HG03354 (cell line): ENCODE data around the gene SPTBN5.

Experiments
- ATAC-seq: cut with Tn5 transposase; IDR thresholded peaks from one replicate; pipeline ENCODE4 v1.9.1; 2021; ENCODE audit warnings: mild to moderate bottlenecking; ENCODE audit not compliant: unreplicated experiment, poor library complexity, severe bottlenecking

The SPTBN5 gene

DNA sequence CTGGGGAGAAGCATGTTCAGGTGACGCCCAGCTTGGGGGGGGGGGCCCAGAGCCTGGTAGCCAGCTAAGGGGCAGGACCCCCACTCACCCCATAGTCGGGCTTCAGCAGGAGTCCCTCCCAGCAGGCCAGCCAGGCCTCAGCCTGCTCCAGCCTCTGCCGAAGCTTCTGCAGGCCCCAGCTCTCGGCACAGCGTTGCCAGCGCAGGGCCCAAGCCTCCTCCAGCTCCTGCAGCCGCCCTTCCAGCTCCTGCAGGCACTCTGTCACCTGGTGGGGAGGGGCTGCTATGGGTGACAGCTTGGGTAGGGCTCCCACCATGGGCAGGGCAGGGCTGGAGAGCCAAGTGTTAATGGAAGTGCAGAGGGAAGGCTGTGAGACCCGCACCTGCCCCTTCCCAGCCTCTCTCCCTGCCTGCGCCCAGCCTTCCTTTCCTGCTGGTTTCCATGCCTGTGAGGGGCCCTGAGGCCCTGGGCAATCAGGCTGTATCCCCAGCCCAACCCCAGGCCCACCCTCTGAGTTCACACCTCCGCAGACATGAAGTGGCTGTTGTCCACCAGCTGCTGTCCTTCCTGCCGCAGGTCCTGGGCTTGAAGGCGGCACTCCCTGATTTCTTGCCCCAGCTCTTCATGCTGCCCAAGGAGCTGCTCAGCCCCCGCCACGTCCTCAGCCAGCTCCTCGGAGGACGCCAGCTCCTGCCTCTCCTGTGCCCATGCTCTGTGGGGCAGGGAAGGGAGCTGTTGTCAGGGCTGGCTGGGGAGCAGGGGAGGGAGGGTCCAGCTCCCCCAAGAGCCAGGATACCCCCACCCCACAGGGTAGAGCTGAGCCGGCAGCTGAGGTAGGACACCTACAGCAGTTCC is 40.9 kb downstream of the SPTBN5 start:
- ATAC-seq: no peak

DNA sequence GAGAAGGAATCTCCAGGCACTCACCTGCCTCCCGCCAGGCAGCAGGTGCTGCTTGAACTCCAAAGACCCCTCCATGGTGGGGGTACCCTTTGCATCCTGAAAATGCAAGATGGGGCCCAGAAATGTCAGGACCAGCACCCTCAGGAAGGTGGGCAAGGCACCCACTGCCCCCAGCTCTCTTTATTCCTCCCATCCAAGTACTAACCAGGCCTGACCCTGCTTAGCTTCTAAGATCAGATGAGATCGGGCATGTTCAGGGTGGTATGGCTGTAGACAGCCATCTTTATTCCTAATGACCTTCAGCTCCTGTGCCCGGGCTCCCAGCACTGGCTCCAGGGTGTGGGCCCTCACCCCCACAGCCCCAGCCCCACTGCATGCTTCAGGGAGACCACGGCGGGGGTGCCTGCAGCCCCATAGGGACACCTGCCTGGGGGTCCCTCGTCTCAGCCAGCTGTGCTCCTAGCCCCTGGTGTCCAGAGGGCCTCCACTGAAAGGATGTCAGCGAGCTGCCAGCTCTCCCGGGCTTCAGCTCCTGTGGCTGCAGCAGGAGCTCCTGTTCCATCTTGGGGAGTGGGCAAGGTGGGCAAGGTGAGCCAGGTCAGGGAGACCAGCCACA is 42.0 kb downstream of the SPTBN5 start:
- no peak for ATAC-seq

DNA sequence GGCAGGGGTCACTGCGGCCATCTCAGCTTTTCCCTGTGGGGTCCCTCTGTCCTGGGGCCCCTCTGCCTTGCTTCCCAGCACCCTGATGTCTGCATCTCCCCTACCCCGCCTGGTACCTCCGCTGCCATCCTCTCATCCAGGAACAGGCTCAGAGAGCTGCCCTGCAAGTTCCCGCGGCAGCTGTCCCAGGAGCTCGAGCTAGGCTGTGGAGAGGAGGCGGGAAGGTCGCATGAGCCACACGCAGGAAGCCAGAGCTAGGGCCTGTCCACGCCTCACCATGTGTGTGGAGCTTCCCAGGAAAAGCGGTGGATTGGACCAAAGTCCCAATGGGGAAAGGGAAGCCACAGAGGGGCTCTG is 42.7 kb downstream of the SPTBN5 start:
- no peak for ATAC-seq

DNA sequence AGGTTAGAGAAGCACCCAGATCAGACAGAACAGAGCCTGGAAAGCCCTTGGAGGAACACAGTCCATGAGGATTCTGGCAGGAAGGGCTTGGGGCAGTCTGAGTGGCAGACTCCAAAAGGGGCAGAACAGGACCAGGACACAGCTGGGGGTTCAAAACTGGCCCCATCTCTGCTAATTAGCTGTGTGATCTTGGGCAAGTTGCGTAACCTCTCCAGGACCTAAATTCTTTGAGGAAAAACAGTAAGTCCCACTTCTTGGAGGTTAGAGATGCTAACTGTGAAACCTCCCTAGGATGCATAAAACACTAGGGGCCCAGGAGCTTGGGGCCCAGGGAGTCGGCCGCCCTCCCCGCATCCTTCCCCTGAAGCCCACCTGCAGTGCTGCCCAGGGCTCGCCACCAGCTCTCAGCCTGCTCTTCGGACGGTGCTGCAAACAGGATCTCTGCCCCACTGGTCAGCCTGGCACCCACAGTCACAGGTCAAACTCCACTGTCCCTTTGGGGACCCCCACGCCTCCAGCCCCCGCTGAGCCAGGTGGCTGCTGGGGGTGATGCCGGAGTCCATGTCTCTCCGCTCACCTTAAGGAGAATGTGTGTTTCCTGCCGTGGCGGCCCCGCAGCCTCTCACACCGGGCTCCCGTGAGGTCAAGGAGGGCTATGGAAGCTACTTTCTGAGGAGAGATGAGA is 43.2 kb downstream of the SPTBN5 start:
- no peak for ATAC-seq

DNA sequence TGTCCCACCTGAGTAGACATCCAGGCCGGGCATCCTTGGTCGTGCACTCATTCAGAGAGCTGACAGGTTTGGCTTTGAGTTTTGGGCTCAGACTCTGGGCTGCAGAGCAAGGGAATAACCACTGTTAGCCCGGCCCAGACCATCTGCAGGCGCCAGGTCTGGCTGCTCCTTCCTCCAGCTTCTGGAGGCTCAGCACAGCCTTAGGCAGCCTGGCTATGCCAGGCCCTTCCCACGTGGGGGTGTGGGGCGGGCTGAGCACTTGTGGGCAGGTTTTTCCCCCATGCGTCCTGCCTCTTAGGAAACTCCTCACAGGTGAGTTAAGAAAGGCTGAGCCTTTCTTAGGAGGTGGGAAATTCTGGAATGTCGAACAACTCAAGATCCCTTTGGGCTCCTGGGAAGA is 44.0 kb downstream of the SPTBN5 start:
- ATAC-seq: no peak

DNA sequence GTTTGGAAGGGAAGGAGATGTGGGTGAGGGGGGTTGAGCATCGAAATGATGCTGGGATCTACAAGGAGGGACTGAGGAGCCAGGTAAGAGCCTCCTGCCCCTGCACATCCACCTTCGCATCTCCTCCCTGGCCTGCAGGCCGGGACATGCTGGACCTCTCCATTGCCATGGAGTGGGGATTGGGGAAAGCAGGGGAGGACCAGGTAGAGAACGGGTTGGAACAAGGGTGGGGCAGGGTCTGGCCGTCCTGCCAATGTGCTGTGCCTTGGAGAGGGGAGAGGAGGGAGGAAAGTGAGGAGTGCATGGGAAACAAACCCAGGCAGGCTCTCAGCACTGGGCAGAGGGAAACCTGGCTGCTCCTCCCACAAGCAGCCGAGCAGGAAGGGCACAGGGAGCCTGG is 44.6 kb downstream of the SPTBN5 start:
- ATAC-seq: no peak

DNA sequence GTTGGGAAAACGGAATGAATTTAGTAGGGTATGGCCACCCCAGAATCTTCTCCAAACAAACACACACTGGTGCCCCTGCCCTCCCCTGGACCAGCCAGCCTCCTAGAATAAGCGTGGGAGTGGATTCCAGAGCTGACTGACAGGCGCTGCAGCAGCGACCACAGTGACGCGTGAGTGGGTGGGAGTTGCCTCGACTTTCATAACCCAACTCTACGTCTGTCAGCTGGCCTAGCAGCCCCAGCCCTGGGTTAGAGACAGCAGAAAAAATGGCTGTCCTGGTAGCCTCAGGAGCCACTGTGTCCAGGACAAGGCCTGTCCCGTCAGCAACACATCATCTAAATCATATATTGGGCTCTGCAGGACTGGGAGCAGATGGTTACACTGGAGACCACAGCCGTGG is 45.2 kb downstream of the SPTBN5 start:
- no peak for ATAC-seq

DNA sequence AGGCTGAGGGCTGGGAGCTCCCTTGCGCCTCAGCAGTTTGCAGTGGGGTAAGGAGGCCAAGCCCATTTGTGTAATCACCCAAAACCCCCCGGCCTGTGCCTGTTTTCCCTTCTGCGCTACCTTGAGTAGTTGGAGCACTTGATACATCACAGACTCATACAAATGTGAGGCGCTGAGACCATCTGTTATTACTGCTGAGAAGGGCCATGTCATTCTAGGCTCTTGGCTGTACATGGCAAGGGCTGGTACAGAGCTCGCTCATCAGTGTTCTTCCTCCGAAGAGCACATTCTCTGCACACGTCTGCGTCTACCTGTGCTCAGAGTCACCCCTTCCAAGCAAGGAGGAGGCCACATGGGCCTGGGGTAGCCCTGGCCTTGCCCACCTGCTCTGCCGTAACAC is 45.9 kb downstream of the SPTBN5 start:
- ATAC-seq: no peak

DNA sequence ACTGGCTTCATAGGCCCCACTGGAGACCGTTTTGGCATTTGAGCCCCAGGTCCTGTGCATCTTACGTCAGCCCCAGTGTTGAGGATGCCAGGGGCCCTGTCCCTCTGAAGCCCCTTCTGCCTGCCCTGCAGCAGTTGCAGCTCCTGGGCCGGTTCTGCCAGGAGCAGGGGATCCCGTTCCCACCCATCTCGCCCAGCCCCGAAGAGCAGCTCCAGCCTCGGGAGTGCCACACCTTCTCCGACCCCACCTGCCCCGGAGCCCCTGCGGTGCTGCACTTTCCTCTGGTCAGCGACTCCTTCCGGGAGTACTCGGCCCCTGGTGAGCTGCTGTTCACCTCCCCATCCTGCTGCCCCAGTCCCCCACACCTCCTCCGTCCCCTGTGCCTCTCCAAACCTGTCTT is 46.6 kb downstream of the SPTBN5 start:
- ATAC-seq: no peak

DNA sequence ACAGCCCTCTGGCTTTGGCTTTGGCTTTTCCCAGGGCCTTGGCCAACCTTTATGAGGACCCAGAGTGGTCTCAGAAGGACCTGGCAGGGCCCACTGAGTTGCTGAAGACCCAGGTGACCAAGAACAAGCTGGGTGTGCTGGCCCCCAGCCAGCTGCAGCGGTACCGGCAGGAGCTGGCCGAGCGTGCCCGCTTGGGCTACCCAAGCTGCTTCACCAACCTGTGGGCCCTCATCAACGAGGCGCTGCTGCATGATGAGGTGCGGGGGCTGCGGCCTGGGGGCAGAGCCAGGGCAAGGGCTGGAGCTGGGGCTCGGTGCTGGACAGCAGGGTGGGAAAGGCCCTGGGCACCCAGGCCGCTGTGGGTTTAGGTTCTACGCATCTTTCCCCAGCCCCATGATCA is 49.0 kb downstream of the SPTBN5 start:
- no peak for ATAC-seq

DNA sequence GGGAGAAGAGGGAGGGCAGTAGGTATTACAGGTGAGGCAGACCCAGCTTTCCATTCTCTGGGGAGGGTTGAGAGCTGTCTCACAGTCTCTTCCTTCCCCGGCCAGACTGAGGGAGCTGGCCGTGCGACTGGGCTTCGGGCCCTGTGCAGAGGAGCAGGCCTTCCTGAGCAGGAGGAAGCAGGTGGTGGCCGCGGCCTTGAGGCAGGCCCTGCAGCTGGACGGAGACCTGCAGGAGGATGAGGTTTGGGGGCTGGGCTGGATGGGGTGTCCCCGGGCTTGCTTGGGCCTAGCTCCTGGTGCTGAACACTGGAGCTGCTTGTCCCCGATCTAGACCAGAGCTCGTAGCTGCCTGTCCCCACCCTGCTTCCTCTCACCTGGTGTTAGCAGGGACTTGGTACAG is 50.3 kb downstream of the SPTBN5 start:
- ATAC-seq: no peak

DNA sequence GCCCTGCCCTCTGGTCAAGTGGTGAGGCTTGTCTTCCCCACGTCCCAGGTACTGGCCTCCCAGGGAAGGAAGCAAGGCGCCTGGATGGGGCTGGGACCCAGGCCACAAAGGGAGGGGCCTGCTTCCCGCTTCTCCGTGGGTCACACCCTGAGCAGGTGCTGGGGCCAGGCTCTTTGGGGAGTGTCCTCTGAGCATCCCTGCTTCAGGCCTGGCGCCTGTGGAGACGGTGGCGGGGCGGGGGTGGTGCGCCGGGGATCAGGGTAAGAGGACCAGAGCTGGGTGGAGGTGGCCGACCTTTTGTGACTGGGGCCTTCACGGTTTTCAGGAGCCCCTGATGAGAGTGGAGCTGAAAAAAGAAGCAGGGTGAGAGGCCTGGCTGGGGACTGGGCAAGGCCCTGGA is 51.6 kb downstream of the SPTBN5 start:
- ATAC-seq: no peak

DNA sequence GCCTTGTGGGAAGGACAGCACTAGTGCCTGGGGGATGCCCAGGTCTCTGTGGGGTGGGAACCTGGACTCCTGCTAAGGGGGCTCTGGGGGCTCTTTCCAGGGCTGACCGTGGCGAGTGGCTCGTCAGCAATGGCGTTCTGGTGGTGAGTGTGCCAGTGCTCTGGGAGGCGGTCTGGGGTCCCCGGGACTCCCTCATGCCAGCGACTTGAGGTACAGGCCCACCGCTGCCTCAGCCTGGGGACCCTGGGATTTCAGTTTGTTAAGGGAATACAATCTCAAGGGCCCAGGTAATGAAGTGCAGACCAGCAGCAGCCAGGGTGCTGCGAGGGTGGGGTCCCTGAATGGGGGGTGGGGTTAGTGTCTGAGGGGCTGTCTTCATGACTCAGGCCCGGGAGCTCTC is 52.7 kb downstream of the SPTBN5 start:
- no peak for ATAC-seq

DNA sequence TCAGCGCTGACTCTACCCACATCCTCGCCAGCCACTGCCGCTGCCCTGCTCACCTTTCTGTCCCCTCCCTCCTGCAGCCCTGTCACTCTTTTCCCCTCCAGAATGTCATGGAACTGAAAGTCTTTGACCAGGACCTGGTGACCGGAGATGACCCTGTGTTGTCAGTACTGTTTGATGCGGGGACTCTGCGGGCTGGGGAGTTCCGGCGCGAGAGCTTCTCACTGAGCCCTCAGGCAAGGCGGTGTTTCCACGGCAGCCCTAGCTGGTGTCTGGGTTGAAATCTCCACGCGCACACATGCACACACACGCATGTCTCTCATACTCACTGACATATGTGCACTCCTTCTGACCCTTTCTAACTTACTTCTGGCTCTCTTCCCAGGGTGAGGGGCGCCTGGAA is 53.2 kb downstream of the SPTBN5 start:
- no peak for ATAC-seq

DNA sequence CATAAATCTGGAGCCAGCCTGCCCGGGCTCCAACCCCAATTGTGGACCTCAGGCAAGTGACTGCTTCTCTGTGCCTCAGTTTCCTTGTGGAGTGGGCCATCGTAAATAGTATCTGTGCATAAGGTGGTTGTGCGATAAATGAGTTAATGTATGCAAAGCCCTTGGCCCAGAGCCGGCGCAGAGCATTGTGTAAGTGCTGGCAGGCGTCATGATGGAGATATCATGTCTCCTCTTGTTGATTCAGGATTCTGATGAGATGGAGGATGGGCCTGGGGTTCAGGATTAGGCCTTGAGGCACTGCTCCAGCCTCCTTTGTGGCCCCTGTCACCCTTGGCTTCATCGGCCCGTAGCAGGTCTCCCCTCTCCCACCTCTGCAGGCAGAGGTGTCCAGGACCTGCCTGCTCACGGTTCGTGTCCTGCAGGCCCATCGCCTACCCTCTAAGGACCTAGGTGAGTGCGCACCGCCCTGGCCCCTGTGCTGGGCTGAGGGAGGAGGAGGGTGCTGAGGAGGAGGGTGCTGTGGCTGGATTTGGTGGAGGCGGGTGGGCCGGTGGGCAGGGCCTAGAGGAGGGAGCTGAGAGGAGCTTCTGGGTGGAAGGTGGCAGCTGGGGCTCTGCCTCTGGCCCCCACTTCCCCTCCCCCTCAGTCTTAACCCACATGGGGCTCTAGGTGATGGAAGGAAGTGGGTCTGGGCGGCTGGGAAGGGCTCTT is 53.9 kb downstream of the SPTBN5 start:
- ATAC-seq: no peak

DNA sequence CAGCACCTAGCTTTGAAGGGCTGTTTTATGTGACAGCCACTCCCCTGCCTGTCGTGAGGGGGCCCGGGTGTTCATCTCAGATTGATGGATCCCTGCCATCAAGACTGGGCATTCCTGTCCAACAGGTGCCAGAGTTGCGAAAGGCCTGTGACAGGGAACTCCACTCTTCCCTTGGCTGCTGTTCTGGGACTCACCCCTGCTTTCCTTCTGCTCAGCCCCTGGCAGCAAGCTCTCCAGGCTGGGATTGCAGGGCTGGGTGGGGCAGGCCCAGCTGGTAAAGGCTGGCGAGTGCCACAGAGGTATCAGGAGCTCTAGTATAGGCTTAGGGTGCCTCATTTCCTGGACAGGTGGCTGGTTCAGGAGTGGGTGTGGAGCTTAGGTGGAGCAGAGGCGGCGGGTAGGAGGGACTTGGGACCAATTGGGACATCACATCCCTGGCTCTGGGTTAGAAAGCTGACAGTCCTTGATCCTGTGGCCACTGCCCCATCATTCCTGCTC is 55.4 kb downstream of the SPTBN5 start, which contains the start of gene PLA2G4B:
PLA2G4B (plus strand) TSS at position 448 of the 498 bp plus-strand sequence. CDS start 67 bp downstream, outside the sequence.
- ATAC-seq: no peak

DNA sequence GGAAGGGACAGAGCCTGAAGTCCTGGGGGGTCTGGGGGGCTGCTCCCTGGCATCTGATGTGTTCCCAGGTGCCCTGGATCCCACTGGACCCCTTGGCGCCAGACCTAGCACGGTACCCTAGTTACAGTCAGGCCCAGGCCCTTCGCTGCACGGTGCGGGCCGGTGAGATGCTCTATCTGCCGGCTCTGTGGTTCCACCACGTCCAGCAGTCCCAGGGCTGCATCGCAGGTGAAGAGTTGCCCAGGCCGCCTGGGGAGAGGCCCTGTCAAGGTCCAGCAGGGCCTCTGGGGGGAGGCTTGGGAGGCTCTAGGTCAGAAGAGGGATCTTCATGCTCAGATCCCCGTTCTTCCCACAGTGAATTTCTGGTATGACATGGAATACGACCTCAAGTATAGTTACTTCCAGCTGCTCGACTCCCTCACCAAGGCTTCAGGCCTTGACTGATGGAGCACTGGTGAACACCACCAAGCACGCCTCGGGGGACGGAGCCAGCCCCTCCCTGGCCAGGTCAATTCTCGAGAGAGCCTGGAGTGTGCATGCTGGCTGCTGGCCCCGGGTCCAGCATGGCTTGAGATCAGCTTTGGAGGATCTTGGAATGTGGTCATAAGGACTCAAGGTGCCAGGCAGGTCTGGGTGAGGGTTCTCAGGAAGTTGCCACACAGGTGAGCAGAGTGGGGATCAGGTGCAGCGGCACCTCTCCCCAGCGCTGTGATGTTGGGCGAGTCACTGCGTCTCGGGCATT is 57.0 kb downstream of the SPTBN5 start:
- no peak for ATAC-seq

DNA sequence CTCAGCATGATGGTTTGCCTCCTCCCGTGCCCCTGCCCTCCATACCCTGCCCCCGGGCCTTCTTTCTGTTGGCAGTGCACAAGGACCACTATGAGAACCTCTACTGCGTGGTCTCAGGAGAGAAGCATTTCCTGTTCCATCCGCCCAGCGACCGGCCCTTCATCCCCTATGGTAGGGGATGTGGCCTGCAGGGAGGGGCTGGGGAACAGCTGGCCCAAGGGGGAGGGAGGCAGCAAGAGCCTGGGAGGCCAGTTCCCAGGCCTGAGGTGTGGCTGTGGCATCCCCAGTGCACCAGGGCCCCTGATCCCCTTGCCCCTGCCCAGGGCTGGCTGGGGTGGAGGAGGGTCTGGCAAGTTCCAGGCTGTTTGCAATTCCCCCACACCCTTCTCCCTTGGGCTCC is 57.8 kb downstream of the SPTBN5 start:
- ATAC-seq: no peak

DNA sequence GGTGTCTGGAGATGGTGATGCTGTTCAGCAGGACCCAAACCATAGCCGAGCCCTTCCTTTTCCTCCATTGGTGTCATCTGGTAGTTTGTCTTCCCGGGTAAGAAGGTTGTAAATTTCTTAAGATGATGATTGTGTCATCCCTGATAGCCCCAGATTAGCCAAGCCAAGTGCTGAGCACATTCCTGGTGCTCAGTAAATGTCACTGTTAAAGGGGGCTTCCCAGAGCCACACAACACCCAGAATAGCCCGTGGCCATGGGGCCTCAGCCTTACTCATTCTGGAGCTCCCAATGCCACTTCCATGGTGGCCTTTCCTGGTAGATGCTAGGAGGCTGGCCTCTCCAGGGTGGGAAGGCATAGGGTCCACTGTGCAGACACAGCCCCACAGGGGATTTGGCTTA is 59.8 kb downstream of the SPTBN5 start:
- no peak for ATAC-seq

DNA sequence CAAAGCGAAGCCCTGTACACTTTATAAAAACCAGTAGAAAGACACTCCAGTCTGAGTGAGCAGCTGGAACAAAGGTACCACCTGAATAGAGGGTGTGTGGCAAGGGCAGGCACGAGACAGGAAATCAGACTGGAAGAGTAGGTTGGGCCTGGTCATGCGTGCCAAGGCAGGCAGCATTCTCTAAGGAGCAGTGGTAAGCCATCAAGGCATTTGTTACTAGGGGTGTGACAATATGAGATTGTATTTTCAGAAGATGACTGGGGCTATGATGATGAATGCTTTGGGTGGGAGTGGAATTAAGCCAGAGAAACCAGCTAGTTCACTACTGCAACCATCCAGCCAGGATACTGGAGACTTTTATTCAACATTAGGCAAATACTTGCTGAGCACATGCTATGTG is 61.0 kb downstream of the SPTBN5 start:
- ATAC-seq: no peak
